GM12875 (cell line): ENCODE results near the gene TMEM235.

ENCODE experiments used
- H3K4me3 ChIP-seq: one replicate; pipeline ENCODE4 v1.5.1; 2011; ENCODE audit warnings: low read depth, low read length, control low read depth
- CTCF ChIP-seq: IDR thresholded peaks from 2 replicates; pipeline ENCODE4 v1.5.1; 2011; ENCODE audit warnings: low read depth, mild to moderate bottlenecking, control low read depth, inconsistent platforms, low read length, moderate library complexity, borderline replicate concordance; ENCODE audit not compliant: insufficient read depth

TMEM235 gene

GRCh38 chr17:78205124-78205775, 26.2 kb upstream of the TMEM235 start:
- no peak for TF ChIP-seq CTCF
- no peak overlapping the region for H3K4me3 ChIP-seq

GRCh38 chr17:78206298-78206697, 25.1 kb upstream of the TMEM235 start:
- TF ChIP-seq CTCF = no peak
- H3K4me3 ChIP-seq = no peak overlapping the region

GRCh38 chr17:78208486-78208885, 22.9 kb upstream of the TMEM235 start:
- no peak overlapping the region for H3K4me3 ChIP-seq
- TF ChIP-seq CTCF = no peak

- H3K4me3 ChIP-seq = no peak overlapping the region
- no peak for TF ChIP-seq CTCF
Measured at GRCh38 chr17:78210111-78210510, 21.3 kb upstream of the TMEM235 start.

- no peak for TF ChIP-seq CTCF
- H3K4me3 ChIP-seq = no peak overlapping the region
Measured at GRCh38 chr17:78211032-78211431, 20.4 kb upstream of the TMEM235 start.

GRCh38 chr17:78214016-78214705, 17.3 kb upstream of the TMEM235 start, which contains the start of gene BIRC5:
Gene BIRC5 (plus strand): TSS chr17:78214253. CDS start chr17:78214317, 64 bp downstream.
- TF ChIP-seq CTCF = no peak
- H3K4me3 ChIP-seq = peak within 1 kb of the TSS; percentile 83

GRCh38 chr17:78214706-78215061, 16.7 kb upstream of the TMEM235 start:
- no peak for TF ChIP-seq CTCF
- peak overlapping the region; percentile 83 for H3K4me3 ChIP-seq
